MM.1S (cell line): ENCODE data around the gene ZNF23.

ENCODE experiments used
- DNase-seq: peaks from one replicate; pipeline ENCODE4 v3.0.0-alpha.2; 2015
- H2AFZ ChIP-seq: fragments of 300-600 bp; sonication (generic); 2 replicates; pipeline ENCODE4 v1.6.0; 2016; ENCODE audit warnings: antibody characterized with exemption, low read length
- H3F3A ChIP-seq: fragments of 300-600 bp; sonication (generic); 2 replicates; pipeline ENCODE4 v1.6.1; 2016; ENCODE audit warnings: mild to moderate bottlenecking, antibody characterized with exemption, low read length, moderate library complexity, mixed read lengths; ENCODE audit not compliant: insufficient read depth
- H3K27ac ChIP-seq: fragments of 300-600 bp; sonication (generic); 2 replicates; pipeline ENCODE4 v1.5.1; 2016; ENCODE audit warnings: mild to moderate bottlenecking, low read length
- H3K27me3 ChIP-seq: fragments of 300-600 bp; sonication (generic); replicated peaks from 2 replicates; pipeline ENCODE4 v1.6.0; 2016; ENCODE audit warnings: low read length; ENCODE audit not compliant: insufficient read depth
- H3K36me3 ChIP-seq: fragments of 300-600 bp; sonication (generic); replicated peaks from 2 replicates; pipeline ENCODE4 v1.6.1; 2016; ENCODE audit warnings: mild to moderate bottlenecking, low read length, mixed read lengths; ENCODE audit not compliant: insufficient read depth
- H3K4me1 ChIP-seq: fragments of 300-600 bp; sonication (generic); 2 replicates; pipeline ENCODE4 v1.6.1; 2016; ENCODE audit warnings: low read length, mixed read lengths
- H3K4me2 ChIP-seq: fragments of 300-600 bp; sonication (generic); 2 replicates; pipeline ENCODE4 v1.6.0; 2016; ENCODE audit warnings: low read depth, low read length
- H3K4me3 ChIP-seq: fragments of 300-600 bp; sonication (generic); 2 replicates; pipeline ENCODE4 v1.5.1; 2016; ENCODE audit warnings: low read length, mixed read lengths
- H3K79me2 ChIP-seq: fragments of 300-600 bp; sonication (generic); 2 replicates; pipeline ENCODE4 v1.6.1; 2016; ENCODE audit warnings: mixed run types, low read length, mixed read lengths
- H3K9ac ChIP-seq: fragments of 300-600 bp; sonication (generic); 2 replicates; pipeline ENCODE4 v1.6.1; 2016; ENCODE audit warnings: low read length, mixed read lengths
- H3K9me2 ChIP-seq: fragments of 300-600 bp; sonication (generic); replicated peaks from 2 replicates; pipeline ENCODE4 v1.6.1; 2016; ENCODE audit warnings: mild to moderate bottlenecking, low read length, mixed read lengths; ENCODE audit not compliant: insufficient read depth
- H3K9me3 ChIP-seq: fragments of 300-600 bp; sonication (generic); replicated peaks from 2 replicates; pipeline ENCODE4 v1.6.1; 2016; ENCODE audit warnings: mild to moderate bottlenecking, low read length, mixed read lengths; ENCODE audit not compliant: insufficient read depth
- H4K20me1 ChIP-seq: fragments of 300-600 bp; sonication (generic); 2 replicates; pipeline ENCODE4 v1.6.1; 2016; ENCODE audit warnings: mild to moderate bottlenecking, low read length, moderate library complexity, mixed read lengths; ENCODE audit not compliant: insufficient read depth
- CTCF ChIP-seq: fragments of 300-600 bp; sonication (generic); IDR thresholded peaks from 2 replicates; pipeline ENCODE4 v1.5.1; 2016; ENCODE audit warnings: antibody characterized with exemption, low read length, mixed read lengths
- EZH2 ChIP-seq: fragments of 300-600 bp; sonication (generic); optimal IDR thresholded peaks from 2 replicates; pipeline ENCODE3; 2017; ENCODE audit warnings: low read depth, mild to moderate bottlenecking, antibody characterized with exemption, low read length, mixed read lengths
- EZH2phosphoT487 ChIP-seq: fragments of 300-600 bp; sonication (generic); IDR thresholded peaks from 2 replicates; pipeline ENCODE4 v1.6.1; 2018; ENCODE audit warnings: antibody characterized with exemption, low read length

ZNF23 gene

DNA sequence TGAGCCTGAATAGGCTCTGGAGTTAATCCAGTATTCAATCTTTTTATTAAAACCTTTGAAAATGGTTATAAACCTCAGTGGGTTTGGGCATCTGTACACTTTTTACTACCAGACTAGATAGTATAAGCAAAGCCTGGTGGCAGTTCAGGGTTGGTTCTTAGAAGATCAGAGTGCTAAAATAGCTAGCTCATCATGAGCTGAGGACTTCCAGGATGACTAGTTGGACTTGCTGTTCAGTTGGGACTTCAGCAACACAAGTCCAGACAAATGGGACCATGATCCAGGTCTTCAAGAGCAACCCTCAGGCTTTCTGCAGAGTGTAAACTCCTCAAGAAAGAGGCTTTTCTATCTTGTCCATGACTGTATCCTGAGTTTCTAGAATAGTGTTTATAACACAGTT, 28.3 kb upstream of the ZNF23 start:
- no peak overlapping the region for H3K27ac ChIP-seq
- no peaks in the 10 kb centered on the region for H3K9me2 ChIP-seq
- no peaks in the 10 kb centered on the region for H4K20me1 ChIP-seq
- no peaks in the 10 kb centered on the region for H3K9me3 ChIP-seq
- H3K36me3 ChIP-seq, result no peaks in the 10 kb centered on the region
- H3K9ac ChIP-seq, result no peak overlapping the region
- H3F3A ChIP-seq, result no peaks in the 10 kb centered on the region
- TF ChIP-seq EZH2, result no peak
- TF ChIP-seq CTCF, result no peak
- TF ChIP-seq EZH2phosphoT487, result no peak
- H3K4me3 ChIP-seq, result no peak overlapping the region
- no peaks in the 10 kb centered on the region for H3K4me1 ChIP-seq
- DNase-seq, result no peak
- H2AFZ ChIP-seq, result no peak overlapping the region
- 0 out of 2 replicates have a peak, but pooled peaks cover 3% of the 10 kb centered on the region for H3K27me3 ChIP-seq
- no peaks in the 10 kb centered on the region for H3K79me2 ChIP-seq
- H3K4me2 ChIP-seq, result no peak overlapping the region

DNA sequence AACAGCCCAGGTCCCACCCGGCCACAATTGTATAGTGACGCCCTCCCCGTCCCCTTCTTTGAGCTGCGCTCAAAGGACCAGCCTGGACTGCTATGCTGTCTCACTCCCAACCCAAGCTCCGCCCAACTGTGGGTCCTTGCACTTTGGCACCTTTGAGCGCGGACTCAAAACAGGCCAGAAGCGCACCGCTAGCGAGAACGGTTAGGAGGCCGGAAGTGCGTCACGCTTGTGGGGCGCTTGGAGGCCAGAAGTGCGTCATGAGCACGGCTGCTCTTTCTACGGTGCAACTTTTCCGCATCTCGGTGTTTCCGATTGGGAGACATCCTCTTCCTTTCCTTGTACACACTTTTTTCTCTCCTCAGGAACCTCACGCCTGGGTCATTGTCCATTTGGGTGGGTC, 27.1 kb upstream of the ZNF23 start, which contains the start of gene ZNF19:
Gene ZNF19 (minus strand): TSS at position 203 of the 400 bp plus-strand sequence. CDS start 7,210 bp downstream, outside the sequence.
- peaks cover 2% of the 10 kb centered on the region; the same call in 1 of the 2 replicates for H3F3A ChIP-seq
- 0 out of 2 replicates have a peak, but pooled peaks cover 3% of the 10 kb centered on the region for H3K27me3 ChIP-seq
- no peaks in the 10 kb centered on the region for H3K4me1 ChIP-seq
- TF ChIP-seq CTCF (no peak), EZH2phosphoT487 (no peak), EZH2 (no peak)
- H3K4me2 ChIP-seq, result no peak within 1 kb of the TSS
- no peaks in the 10 kb centered on the region for H3K36me3 ChIP-seq
- no peaks in the 10 kb centered on the region for H3K79me2 ChIP-seq
- no peak within 1 kb of the TSS for H2AFZ ChIP-seq
- no peaks in the 10 kb centered on the region for H4K20me1 ChIP-seq
- H3K9me2 ChIP-seq, result no peaks in the 10 kb centered on the region
- no peak within 1 kb of the TSS for H3K9ac ChIP-seq
- H3K27ac ChIP-seq, result no peak within 1 kb of the TSS
- no peak for DNase-seq
- no peak within 1 kb of the TSS for H3K4me3 ChIP-seq
- no peaks in the 10 kb centered on the region for H3K9me3 ChIP-seq

DNA sequence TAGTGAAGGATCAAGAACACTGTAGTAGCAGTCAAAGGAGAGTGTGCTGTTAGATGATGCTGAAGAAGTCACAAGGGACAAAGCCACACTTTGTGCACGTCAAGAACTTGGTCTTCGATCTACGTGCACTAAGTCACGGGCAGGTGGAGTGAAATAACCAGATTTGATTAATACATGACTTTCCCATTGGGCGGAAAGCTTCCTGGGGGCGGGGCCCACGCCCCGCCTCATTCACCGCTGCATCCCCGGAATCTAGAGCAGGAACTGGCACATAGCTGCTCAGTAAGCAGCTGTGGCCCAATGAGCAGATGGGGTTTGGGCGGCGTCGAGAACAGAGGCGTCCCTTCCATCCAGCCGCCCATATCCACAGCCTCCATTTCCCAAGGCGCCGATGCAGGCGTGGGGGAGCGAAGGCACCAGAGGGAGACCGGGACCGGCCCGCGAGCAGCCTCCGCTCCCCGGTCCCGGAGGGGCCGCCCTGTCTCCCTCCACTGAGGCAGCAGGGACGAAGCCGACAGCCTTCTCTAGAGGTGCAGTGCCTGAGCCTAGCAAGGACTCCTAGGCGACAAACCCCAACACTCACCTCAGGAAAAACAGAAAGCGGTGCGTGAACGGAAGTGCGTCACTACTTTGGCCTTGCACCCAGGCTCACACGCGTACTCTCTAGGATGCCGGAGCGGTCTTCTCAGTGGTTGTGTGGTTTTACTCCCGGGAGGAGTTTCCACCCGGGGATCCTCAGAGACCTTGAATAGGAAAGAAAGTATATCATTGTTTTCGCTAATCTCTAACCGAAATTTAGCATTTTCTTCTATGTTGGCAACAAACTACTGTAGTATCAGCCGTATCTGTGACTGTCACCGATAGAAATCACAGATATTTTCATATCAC, 22.2 kb upstream of the ZNF23 start:
- Histone ChIP-seq H3K79me2 (no peaks in the 10 kb centered on the region), H3K9me3 (no peaks in the 10 kb centered on the region), H3K36me3 (no peaks in the 10 kb centered on the region), H2AFZ (peak overlapping the region; percentile 93), H3K4me2 (peak overlapping the region; percentile 79), H4K20me1 (no peaks in the 10 kb centered on the region), H3K4me3 (peak overlapping the region; percentile 94), H3K9ac (peak overlapping the region; percentile 88), H3K9me2 (no peaks in the 10 kb centered on the region), H3F3A (peaks cover 3% of the 10 kb centered on the region; the same call in 1 of the 2 replicates), H3K4me1 (no peaks in the 10 kb centered on the region), H3K27ac (peak overlapping the region; percentile 90), H3K27me3 (no peaks in the 10 kb centered on the region)
- DNase-seq, result peak; percentile 90
- TF ChIP-seq CTCF (no peak), EZH2phosphoT487 (no peak), EZH2 (no peak)
